HEK293T (cell line): ENCODE results near the gene CASZ1.

Experiments used
- BHLHE40 ChIP-seq: fragments of 450-650 bp; IDR thresholded peaks from 2 replicates; pipeline ENCODE4 v1.6.1; 2016; ENCODE audit warnings: mild to moderate bottlenecking, moderate library complexity, borderline replicate concordance
- FOXM1 ChIP-seq: fragments of 450-650 bp; IDR thresholded peaks from 2 replicates; pipeline ENCODE4 v1.6.1; 2017; ENCODE audit warnings: mild to moderate bottlenecking, borderline replicate concordance

GRCh38 chr1:10691075-10691739, 105.2 kb downstream of the CASZ1 start:
- TF ChIP-seq BHLHE40 (no peak), FOXM1 (no peak)
